IMR-90 (cell line): ENCODE measurements around the gene C1orf141. TPM values are rescaled to one million over a fixed set of nuclear protein-coding genes. Genes with fewer than 3 reads are reported as not detected.

Source experiments
- ATAC-seq: fragments of 200-7000 bp; cut with Tn5 transposase; 2 replicates; pipeline ENCODE4 v1.9.1; 2020; ENCODE audit warnings: low read depth, mild to moderate bottlenecking, moderate library complexity
- BruUV-seq: library from RNA; stranded (reverse); fragments of 400-500 nt; replicated peaks from 2 replicates; lab custom pipeline; 2021; lab: Mats Ljungman, UMichigan
- CTCF ChIA-PET: fragments of 300-600 bp; formaldehyde crosslinking; extraction: SDS; loops from one replicate; lab custom pipeline; 2021; ENCODE audit warnings: antibody characterized with exemption; lab: Yijun Ruan, JAX
- POLR2A ChIA-PET: fragments of 300-600 bp; sonication (Branson Sonifier 250); formaldehyde crosslinking; loops from one replicate; lab custom pipeline; 2022; ENCODE audit warnings: antibody characterized with exemption; ENCODE audit not compliant: unreplicated experiment; lab: Charles Lee
- DNase-seq: peaks from one replicate; pipeline ENCODE4 v3.0.0; 2013
- H2AFZ ChIP-seq: replicated peaks from 2 replicates; pipeline ENCODE3; 2013; ENCODE audit warnings: low read length, mild to moderate bottlenecking; ENCODE audit not compliant: poor library complexity
- H2AK5ac ChIP-seq: 2 replicates; pipeline ENCODE4 v1.6.1; 2013; ENCODE audit warnings: low read depth, low read length, inconsistent platforms
- H2AK9ac ChIP-seq: replicated peaks from 2 replicates; pipeline ENCODE3; 2013; ENCODE audit warnings: mild to moderate bottlenecking, low read depth, low read length, moderate library complexity; ENCODE audit not compliant: poor library complexity
- H2BK120ac ChIP-seq: 2 replicates; pipeline ENCODE4 v1.6.1; 2013; ENCODE audit warnings: low read depth, low read length, inconsistent platforms
- H2BK15ac ChIP-seq: 3 replicates; pipeline ENCODE4 v1.6.1; 2013; ENCODE audit warnings: low read depth, low read length, inconsistent platforms
- H2BK20ac ChIP-seq: 2 replicates; pipeline ENCODE4 v1.6.1; 2013; ENCODE audit warnings: low read depth, mild to moderate bottlenecking, inconsistent platforms, low read length, moderate library complexity
- H2BK5ac ChIP-seq: 2 replicates; pipeline ENCODE4 v1.6.1; 2013; ENCODE audit warnings: mild to moderate bottlenecking, low read depth, low read length, inconsistent platforms; ENCODE audit not compliant: poor library complexity, severe bottlenecking
- H3K14ac ChIP-seq: replicated peaks from 2 replicates; pipeline ENCODE4 v1.6.1; 2013; ENCODE audit warnings: low read depth, low read length, inconsistent platforms
- H3K18ac ChIP-seq: 2 replicates; pipeline ENCODE4 v1.6.1; 2013; ENCODE audit warnings: low read depth, low read length, control low read depth
- H3K23ac ChIP-seq: 2 replicates; pipeline ENCODE4 v1.6.1; 2013; ENCODE audit warnings: low read depth, low read length, inconsistent platforms
- H3K27ac ChIP-seq: 2 replicates; pipeline ENCODE4 v1.5.1; 2013; ENCODE audit warnings: mild to moderate bottlenecking, control low read depth, low read length; ENCODE audit not compliant: insufficient read depth
- H3K27me3 ChIP-seq: 2 replicates; pipeline ENCODE4 v1.6.1; 2013; ENCODE audit warnings: low read length; ENCODE audit not compliant: control insufficient read depth, insufficient read depth
- H3K36me3 ChIP-seq: 2 replicates; pipeline ENCODE4 v1.6.1; 2013; ENCODE audit warnings: low read length, mixed read lengths; ENCODE audit not compliant: control insufficient read depth, insufficient read depth
- H3K4ac ChIP-seq: 2 replicates; pipeline ENCODE4 v1.6.1; 2013; ENCODE audit warnings: low read depth, low read length, inconsistent platforms
- H3K4me1 ChIP-seq: 2 replicates; pipeline ENCODE4 v1.6.1; 2013; ENCODE audit warnings: low read length, mixed read lengths; ENCODE audit not compliant: control insufficient read depth, insufficient read depth
- H3K4me2 ChIP-seq: 2 replicates; pipeline ENCODE4 v1.6.1; 2013; ENCODE audit warnings: low read depth, mild to moderate bottlenecking, control low read depth, low read length, moderate library complexity
- H3K4me3 ChIP-seq: 2 replicates; pipeline ENCODE4 v1.5.1; 2013; ENCODE audit warnings: low read depth, mild to moderate bottlenecking, control low read depth, low read length, moderate library complexity; ENCODE audit not compliant: insufficient read depth
- H3K56ac ChIP-seq: 2 replicates; pipeline ENCODE4 v1.6.1; 2013; ENCODE audit warnings: low read length, inconsistent platforms; ENCODE audit not compliant: insufficient read depth; ENCODE audit errors: extremely low read depth
- H3K79me1 ChIP-seq, 2 experiments: 2 replicates each; pipeline ENCODE4 v1.6.1; 2013; ENCODE audit warnings: low read length in 2 of 2, inconsistent platforms in 1 of 2, low read depth in 1 of 2
- H3K9ac ChIP-seq: 2 replicates; pipeline ENCODE4 v1.6.1; 2013; ENCODE audit warnings: low read depth, low read length, control low read depth
- H3K9me1 ChIP-seq: 2 replicates; pipeline ENCODE4 v1.6.1; 2013; ENCODE audit warnings: low read length, inconsistent platforms; ENCODE audit not compliant: insufficient read depth
- H3K9me3 ChIP-seq: 2 replicates; pipeline ENCODE4 v1.6.1; 2013; ENCODE audit warnings: low read length; ENCODE audit not compliant: control insufficient read depth, insufficient read depth
- H4K20me1 ChIP-seq: 2 replicates; pipeline ENCODE4 v1.6.1; 2013; ENCODE audit warnings: low read length, inconsistent platforms; ENCODE audit not compliant: insufficient read depth
- H4K5ac ChIP-seq: 2 replicates; pipeline ENCODE4 v1.6.1; 2013; ENCODE audit warnings: mild to moderate bottlenecking, low read depth, low read length, control low read depth
- H4K8ac ChIP-seq, 2 experiments: 2 replicates each; pipeline ENCODE4 v1.6.1; 2013; ENCODE audit warnings: low read depth in 2 of 2, low read length in 2 of 2, control low read depth in 1 of 2, inconsistent platforms in 1 of 2
- H4K91ac ChIP-seq: 2 replicates; pipeline ENCODE4 v1.6.1; 2013; ENCODE audit warnings: low read depth, low read length, inconsistent platforms; ENCODE audit not compliant: insufficient read depth
- BHLHE40 ChIP-seq: fragments of 150-350 bp; IDR thresholded peaks from 2 replicates; pipeline ENCODE4 v1.6.1; 2016; ENCODE audit warnings: mild to moderate bottlenecking, low read depth, low read length
- CEBPB ChIP-seq: IDR thresholded peaks from 2 replicates; pipeline ENCODE4 v1.6.1; 2012; ENCODE audit warnings: low read depth, low read length, improper control_type of control experiment
- CHD1 ChIP-seq: IDR thresholded peaks from 2 replicates; pipeline ENCODE4 v1.6.1; 2012; ENCODE audit warnings: low read depth, low read length, improper control_type of control experiment
- FOS ChIP-seq: fragments of 150-350 bp; IDR thresholded peaks from 2 replicates; pipeline ENCODE4 v1.6.1; 2016; ENCODE audit warnings: low read depth, low read length
- MAFK ChIP-seq: IDR thresholded peaks from 2 replicates; pipeline ENCODE4 v1.6.1; 2012; ENCODE audit warnings: low read depth, low read length, improper control_type of control experiment
- MAZ ChIP-seq: IDR thresholded peaks from 2 replicates; pipeline ENCODE4 v1.6.1; 2012; ENCODE audit warnings: low read depth, mild to moderate bottlenecking, low read length, improper control_type of control experiment, moderate library complexity, borderline replicate concordance
- MXI1 ChIP-seq: IDR thresholded peaks from 2 replicates; pipeline ENCODE4 v1.6.1; 2012; ENCODE audit warnings: low read depth, mild to moderate bottlenecking, low read length, moderate library complexity, borderline replicate concordance
- NFE2L2 ChIP-seq: fragments of 150-350 bp; IDR thresholded peaks from 2 replicates; pipeline ENCODE4 v1.6.1; 2016; ENCODE audit warnings: low read depth, mild to moderate bottlenecking, low read length
- POLR2A ChIP-seq: IDR thresholded peaks from 2 replicates; pipeline ENCODE4 v1.6.1; 2012; ENCODE audit warnings: mild to moderate bottlenecking, low read depth, low read length
- RAD21 ChIP-seq: IDR thresholded peaks from 2 replicates; pipeline ENCODE4 v1.6.1; 2012; ENCODE audit warnings: low read length, improper control_type of control experiment
- RCOR1 ChIP-seq: IDR thresholded peaks from 2 replicates; pipeline ENCODE4 v1.6.1; 2012; ENCODE audit warnings: mild to moderate bottlenecking, low read length, improper control_type of control experiment; ENCODE audit not compliant: insufficient replicate concordance
- RFX5 ChIP-seq: IDR thresholded peaks from 2 replicates; pipeline ENCODE4 v1.8.0; 2012; ENCODE audit warnings: low read depth, mild to moderate bottlenecking, low read length, moderate library complexity
- SMC3 ChIP-seq: fragments of 150-350 bp; IDR thresholded peaks from 2 replicates; pipeline ENCODE4 v1.6.1; 2016; ENCODE audit warnings: low read depth, mild to moderate bottlenecking, antibody characterized with exemption, low read length, moderate library complexity
- WGBS, 2 experiments: methylation state at CpG; one replicate each; pipeline versions ENCODE4 v1.1.5 to v1.1.7; 2013; ENCODE audit warnings: missing lambda C conversion rate in 2 of 2; ENCODE audit not compliant: insufficient read length in 1 of 2; ENCODE audit errors: extremely low coverage in 2 of 2; 5-methylcytosine and 5-hydroxymethylcytosine counted together
- dilution Hi-C: fragments of 300-500 bp; cut with HindIII; formaldehyde crosslinking; loops from one replicate; pipeline ENCODE4 v1.14.3; 2018; ENCODE audit warnings: low sequenced_read_pairs; ENCODE audit not compliant: unreplicated experiment
- in situ Hi-C: fragments of 300-500 bp; cut with MboI; formaldehyde crosslinking; loops from 3 replicates; pipeline ENCODE4 v1.14.3; 2019; ENCODE audit warnings: low sequenced_read_pairs, inconsistent platforms, mixed read lengths
- intact Hi-C: fragments of 100-400 bp; cut with micrococcal nuclease; formaldehyde crosslinking; loops from 2 replicates; pipeline ENCODE4 v1.10.0; 2022
- polyA plus RNA-seq, 3 experiments: library from polyadenylated mRNA; depleted of rRNA; stranded (reverse); fragments of >200 nt; gene quantifications; 2 replicates each; pipeline ENCODE4 v1.2.3, GENCODE V29; 2012; ENCODE audit warnings: low replicate concordance in 1 of 3
- total RNA-seq: library from RNA; depleted of rRNA; stranded (reverse); fragments of >200 nt; gene quantifications from 2 replicates; pipeline ENCODE4 v1.2.3, GENCODE V29; 2012
- TF ChIP-seq, protein P1 (sequence below): fragments of 150-350 bp; IDR thresholded peaks from 2 replicates; pipeline ENCODE4 v1.6.1; 2017; ENCODE audit warnings: mild to moderate bottlenecking, antibody characterized with exemption, low read length, low read depth
- TF ChIP-seq, protein P2 (sequence below): fragments of 150-350 bp; IDR thresholded peaks from 2 replicates; pipeline ENCODE4 v1.6.1; 2016; ENCODE audit warnings: low read depth, mild to moderate bottlenecking, low read length, moderate library complexity, borderline replicate concordance
- TF ChIP-seq, protein P3 (sequence below): conservative IDR thresholded peaks from 2 replicates; pipeline ENCODE4 v1.5.1; 2012; ENCODE audit warnings: mild to moderate bottlenecking, low read depth, low read length, improper control_type of control experiment

The C1orf141 gene
- total and polyA plus RNA-seq, 2 of the 4 experiments (the other 2 are of a cell fraction) = not detected

DNA sequence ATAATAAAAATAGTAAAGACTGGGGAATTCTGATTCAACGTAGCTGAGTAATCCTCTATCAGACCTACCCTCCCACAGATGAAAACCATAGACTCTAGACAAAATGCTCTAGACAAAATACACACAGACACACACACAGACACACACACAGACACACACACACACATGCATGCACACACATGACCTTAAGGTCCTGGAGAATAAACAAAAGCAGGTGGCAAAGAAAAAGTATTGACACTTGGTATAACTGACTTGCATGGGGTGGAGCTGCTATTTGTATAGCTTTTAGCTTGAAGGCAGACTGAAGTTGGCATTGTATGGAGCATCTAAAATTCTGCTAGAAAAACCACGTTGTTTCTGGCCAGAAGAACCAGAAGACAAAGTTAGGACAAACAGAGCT is 29.3 kb downstream of the C1orf141 start:
- H4K8ac ChIP-seq = no peak overlapping the region
- ATAC-seq (no peak), DNase-seq (no peak)
- WGBS, 2 experiments = no CpG with 5 or more reads among the region's 2 CpGs
- H3K9me3 ChIP-seq = no peaks in the 10 kb centered on the region
- H4K91ac ChIP-seq = no peak overlapping the region
- H3K23ac ChIP-seq = no peak overlapping the region
- no peak overlapping the region for H2BK15ac ChIP-seq
- peaks cover 3% of the 10 kb centered on the region for H3K4me1 ChIP-seq
- dilution Hi-C loops = no loop called here
- no TSS peak for BruUV-seq
- H4K5ac ChIP-seq = no peak overlapping the region
- intact Hi-C loops = no loop called here
- in situ Hi-C loops = no loop called here
- no peak overlapping the region for H3K27ac ChIP-seq
- no peak overlapping the region for H3K56ac ChIP-seq
- no peak overlapping the region for H2AFZ ChIP-seq
- H3K79me1 ChIP-seq = no peaks in the 10 kb centered on the region
- H3K9me1 ChIP-seq = no peaks in the 10 kb centered on the region
- H3K4me3 ChIP-seq = no peak overlapping the region
- H3K4ac ChIP-seq = no peak overlapping the region
- no peak overlapping the region for H3K9ac ChIP-seq
- CTCF ChIA-PET = interaction anchor here (1.1 kb wide), 1 partner anchor 21 kb away, joined by 3 read pairs; no protein-coding TSS in a partner anchor
- H3K14ac ChIP-seq = no peak overlapping the region
- no peak overlapping the region for H2AK5ac ChIP-seq
- no peak overlapping the region for H2BK120ac ChIP-seq
- H2BK5ac ChIP-seq = no peak overlapping the region
- H4K20me1 ChIP-seq = no peaks in the 10 kb centered on the region
- no peaks in the 10 kb centered on the region for H3K27me3 ChIP-seq
- no peak overlapping the region for H3K4me2 ChIP-seq
- H2BK20ac ChIP-seq = no peak overlapping the region
- H3K18ac ChIP-seq = no peak overlapping the region
- no peak overlapping the region for H2AK9ac ChIP-seq
- no peaks in the 10 kb centered on the region for H3K36me3 ChIP-seq
- POLR2A ChIA-PET = no interaction called here
- no peak for TF ChIP-seq MXI1
- no peak for TF ChIP-seq POLR2A
- TF ChIP-seq CHD1 = no peak
- TF ChIP-seq RCOR1 = no peak
- TF ChIP-seq, protein P1, sequence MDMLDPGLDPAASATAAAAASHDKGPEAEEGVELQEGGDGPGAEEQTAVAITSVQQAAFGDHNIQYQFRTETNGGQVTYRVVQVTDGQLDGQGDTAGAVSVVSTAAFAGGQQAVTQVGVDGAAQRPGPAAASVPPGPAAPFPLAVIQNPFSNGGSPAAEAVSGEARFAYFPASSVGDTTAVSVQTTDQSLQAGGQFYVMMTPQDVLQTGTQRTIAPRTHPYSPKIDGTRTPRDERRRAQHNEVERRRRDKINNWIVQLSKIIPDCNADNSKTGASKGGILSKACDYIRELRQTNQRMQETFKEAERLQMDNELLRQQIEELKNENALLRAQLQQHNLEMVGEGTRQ = no peak
- TF ChIP-seq MAFK = no peak
- TF ChIP-seq, protein P2, sequence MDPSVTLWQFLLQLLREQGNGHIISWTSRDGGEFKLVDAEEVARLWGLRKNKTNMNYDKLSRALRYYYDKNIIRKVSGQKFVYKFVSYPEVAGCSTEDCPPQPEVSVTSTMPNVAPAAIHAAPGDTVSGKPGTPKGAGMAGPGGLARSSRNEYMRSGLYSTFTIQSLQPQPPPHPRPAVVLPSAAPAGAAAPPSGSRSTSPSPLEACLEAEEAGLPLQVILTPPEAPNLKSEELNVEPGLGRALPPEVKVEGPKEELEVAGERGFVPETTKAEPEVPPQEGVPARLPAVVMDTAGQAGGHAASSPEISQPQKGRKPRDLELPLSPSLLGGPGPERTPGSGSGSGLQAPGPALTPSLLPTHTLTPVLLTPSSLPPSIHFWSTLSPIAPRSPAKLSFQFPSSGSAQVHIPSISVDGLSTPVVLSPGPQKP = no peak
- TF ChIP-seq FOS = no peak
- no peak for TF ChIP-seq CEBPB
- TF ChIP-seq SMC3 = no peak
- TF ChIP-seq RFX5 = no peak
- TF ChIP-seq MAZ = no peak
- TF ChIP-seq RAD21 = no peak
- no peak for TF ChIP-seq BHLHE40
- TF ChIP-seq NFE2L2 = no peak
- TF ChIP-seq, protein P3, sequence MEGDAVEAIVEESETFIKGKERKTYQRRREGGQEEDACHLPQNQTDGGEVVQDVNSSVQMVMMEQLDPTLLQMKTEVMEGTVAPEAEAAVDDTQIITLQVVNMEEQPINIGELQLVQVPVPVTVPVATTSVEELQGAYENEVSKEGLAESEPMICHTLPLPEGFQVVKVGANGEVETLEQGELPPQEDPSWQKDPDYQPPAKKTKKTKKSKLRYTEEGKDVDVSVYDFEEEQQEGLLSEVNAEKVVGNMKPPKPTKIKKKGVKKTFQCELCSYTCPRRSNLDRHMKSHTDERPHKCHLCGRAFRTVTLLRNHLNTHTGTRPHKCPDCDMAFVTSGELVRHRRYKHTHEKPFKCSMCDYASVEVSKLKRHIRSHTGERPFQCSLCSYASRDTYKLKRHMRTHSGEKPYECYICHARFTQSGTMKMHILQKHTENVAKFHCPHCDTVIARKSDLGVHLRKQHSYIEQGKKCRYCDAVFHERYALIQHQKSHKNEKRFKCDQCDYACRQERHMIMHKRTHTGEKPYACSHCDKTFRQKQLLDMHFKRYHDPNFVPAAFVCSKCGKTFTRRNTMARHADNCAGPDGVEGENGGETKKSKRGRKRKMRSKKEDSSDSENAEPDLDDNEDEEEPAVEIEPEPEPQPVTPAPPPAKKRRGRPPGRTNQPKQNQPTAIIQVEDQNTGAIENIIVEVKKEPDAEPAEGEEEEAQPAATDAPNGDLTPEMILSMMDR = no peak
